Activated CD8-positive, alpha-beta memory T cell treated with anti-CD3 and anti-CD28 coated beads, Interleukin-2, amount 50 U/mL, for 4 hours (primary cell): ENCODE results near the gene ADAMTSL1.

Experiments used
- DNase-seq: peaks from one replicate; pipeline ENCODE4 v3.0.0-alpha.2; 2020

ADAMTSL1 gene

DNA sequence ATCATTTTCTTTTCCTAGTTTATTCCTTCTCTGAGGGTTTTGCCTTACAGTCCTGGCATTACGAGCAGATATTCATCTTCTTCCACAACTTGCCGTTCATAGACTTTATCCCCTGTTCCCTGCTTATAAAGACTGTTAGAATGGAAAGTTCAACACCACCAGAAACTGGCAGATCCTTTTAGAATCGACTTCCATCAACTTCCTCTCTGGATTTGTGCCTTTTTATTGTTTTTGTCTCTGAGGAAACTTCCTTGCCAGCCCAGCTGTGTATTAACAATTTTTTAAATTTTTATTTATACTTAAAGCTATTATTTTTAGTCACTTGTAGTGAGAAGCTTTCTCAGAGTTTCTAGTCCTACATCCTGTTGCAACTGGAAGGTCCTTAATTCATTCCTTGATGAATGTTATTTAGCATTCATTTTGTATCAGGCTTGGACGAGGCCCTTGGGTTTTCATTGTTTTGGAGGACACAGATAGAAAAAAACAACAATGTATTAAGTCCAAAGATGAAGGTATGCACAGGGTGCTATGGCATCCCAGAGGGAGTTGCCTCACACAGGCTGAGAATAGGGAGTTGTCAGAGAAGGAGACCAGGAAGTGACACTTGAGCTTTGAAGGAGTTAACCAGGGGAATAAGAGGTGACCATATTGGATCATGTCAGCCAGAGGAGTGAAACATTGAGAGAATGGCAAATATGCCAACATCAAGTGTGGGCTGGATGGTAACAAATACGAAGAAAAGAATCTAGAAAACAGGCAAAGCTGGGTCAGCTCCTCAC is 81.3 kb downstream of the ADAMTSL1 start:
- DNase-seq: no peak

- DNase-seq: no peak
Measured at GRCh38 chr9:18564018-18564880, 90.3 kb downstream of the ADAMTSL1 start.

GRCh38 chr9:18566121-18566520 is 92.2 kb downstream of the ADAMTSL1 start:
- no peak for DNase-seq

- DNase-seq: no peak
Measured at GRCh38 chr9:18568973-18569372, 95.0 kb downstream of the ADAMTSL1 start.

DNA sequence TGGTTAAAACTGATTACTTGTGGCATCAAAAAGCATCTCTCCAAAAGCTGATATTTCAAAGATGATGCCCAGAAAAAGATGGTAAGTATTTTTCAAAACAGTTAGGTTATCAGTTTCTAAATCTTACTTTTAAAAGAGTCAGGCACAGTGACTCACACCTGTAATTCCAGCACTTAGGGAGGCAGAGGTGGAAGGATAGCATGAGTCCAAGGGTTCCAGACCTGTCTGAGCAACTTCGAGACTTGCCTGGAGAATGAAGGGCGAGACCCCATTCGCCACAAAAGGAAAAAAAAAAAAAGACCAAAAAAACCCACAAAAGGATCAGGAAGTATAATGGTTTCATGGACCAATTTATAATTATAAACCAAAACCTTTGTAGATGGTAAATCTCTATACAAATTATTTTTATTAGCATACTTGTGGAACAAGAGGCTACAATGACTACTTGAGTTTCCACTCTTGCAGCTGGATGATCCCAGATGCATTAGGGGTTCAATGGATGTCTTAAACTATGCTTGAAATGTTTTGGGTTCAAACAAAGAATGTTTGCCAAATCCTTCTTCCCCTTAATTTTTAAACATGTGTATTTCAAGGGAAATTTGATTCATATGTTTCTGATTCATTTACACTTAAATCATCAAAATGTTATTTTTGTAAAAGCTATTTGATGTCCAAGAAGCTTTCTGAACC is 96.1 kb downstream of the ADAMTSL1 start:
- DNase-seq: no peak

DNA sequence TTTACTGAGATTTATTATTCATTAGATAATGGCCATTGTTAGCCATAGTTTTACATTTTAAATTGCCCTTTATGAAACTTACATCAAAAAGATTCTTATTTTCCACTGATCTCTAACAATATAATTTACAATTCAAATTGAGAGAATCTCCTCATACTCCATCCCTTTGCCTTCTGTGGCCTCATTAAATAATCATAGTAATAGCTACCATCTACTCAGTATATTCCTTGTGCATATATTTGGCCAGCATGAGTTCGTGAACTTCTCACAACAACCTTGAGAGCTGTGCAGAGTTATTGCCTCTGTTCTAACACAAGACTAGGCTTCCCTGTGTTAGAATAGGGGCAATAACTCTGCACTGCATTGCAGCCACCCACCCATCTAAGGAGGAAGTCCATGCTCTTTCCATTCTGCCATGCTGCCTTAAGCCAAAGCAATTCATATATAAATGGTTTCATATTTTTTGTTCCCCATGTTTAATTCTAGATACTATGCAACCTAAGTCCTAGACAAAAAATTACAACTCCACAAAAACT is 99.1 kb downstream of the ADAMTSL1 start:
- no peak for DNase-seq

DNA sequence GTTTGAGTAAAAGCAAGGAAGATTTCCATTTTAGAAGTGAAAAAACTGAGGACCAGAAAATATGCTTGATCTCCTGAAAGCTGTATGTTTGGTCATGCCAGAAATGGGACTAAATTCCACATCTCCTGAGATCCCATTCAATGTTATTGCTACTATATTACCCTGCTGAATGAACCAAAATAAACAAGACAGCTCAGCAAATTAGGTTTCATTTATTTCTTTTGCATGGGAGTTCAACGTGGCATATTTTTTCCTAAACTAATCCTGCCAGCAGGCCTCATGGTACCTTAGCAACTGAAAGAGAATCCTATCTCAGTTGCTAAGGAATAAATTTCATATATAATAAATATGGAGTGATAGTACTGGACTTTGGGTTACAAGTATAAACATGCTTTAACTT is 101.7 kb downstream of the ADAMTSL1 start:
- DNase-seq: no peak

GRCh38 chr9:18579536-18579935 is 105.6 kb downstream of the ADAMTSL1 start:
- no peak for DNase-seq

- DNase-seq: no peak
Measured at GRCh38 chr9:18580151-18580550, 106.2 kb downstream of the ADAMTSL1 start.

- no peak for DNase-seq
Measured at GRCh38 chr9:18585996-18586395, 112.0 kb downstream of the ADAMTSL1 start.

GRCh38 chr9:18588002-18588401 is 114.0 kb downstream of the ADAMTSL1 start:
- DNase-seq: no peak

- DNase-seq: no peak
Measured at GRCh38 chr9:18591261-18591660, 117.3 kb downstream of the ADAMTSL1 start.

DNA sequence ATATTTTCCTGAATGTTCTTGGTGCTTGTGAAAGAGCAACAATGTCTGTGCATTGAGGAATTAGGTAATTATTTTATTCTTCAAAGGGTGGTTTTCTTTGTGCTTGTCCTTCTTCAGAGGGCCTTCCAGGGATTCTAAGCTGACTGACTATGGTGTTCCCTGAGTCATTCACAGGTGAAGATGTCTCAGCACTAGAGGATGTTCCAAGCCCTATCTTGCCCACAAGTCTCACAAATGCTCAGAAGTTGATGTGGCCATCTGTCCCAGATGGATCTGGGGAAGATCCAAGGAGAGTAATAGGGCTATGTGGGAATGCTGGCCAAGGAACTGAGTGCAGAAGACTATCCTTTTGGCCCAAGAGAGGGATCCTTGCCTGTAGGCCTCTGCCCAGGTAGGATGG is 120.9 kb downstream of the ADAMTSL1 start:
- DNase-seq: no peak

DNA sequence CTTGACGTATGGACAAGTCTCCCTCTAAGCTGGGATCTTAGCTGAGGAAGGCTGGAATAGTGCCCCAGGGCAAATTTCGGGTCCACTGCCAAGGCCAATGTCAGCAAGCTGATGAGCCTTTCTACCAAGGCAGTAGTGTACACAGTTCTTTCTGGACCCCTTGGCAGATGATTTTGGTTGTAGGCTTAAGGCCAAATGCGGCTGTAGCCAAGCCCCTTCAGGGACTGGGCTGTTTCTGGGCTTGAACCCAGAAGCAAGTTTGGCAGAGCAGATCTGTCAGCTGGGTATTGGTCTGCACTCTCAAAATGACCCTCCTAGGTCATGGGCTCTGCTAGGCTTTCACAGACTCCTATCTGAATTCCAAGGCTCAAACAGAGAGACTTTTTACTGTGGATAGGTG is 121.6 kb downstream of the ADAMTSL1 start:
- DNase-seq: no peak

DNA sequence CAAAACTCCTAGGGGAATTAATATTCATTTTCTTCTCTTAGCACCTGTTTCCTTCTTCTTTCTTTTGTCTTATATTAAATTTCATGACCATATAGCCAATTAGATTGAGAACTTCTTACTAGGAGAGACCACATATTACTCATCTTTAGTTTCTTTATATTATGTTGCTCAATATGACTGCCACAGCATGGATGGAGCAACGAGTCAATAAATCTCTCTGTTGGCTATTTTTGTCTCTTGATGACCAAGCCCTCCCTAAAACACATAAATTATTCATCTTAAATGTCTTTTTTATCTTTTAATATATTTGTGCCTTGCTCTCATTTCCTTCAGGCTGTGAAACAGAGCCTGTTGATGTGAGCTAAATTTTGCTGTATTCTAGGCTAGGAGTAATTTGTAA is 123.0 kb downstream of the ADAMTSL1 start:
- no peak for DNase-seq

DNA sequence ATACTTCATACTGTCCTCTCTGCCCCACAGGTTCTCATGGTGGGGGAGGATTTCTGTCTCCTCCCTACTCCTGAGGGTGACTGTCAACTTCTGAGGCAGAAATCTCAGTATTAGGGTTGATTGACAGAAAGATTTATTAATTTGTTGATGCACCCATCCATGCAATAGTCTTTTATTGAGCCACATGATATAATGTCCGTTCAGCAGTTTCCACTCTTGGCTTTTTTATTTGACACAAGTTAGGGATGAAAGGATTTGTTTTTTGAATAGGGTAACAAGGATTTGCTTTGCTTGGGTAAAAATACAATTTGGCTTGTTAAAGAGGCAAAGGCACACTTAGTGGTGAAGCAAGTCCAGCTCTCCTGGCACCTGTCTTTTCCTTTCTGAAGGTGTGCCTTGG is 125.0 kb downstream of the ADAMTSL1 start:
- no peak for DNase-seq

- DNase-seq: no peak
Measured at GRCh38 chr9:18601026-18601425, 127.1 kb downstream of the ADAMTSL1 start.

GRCh38 chr9:18601956-18602355 is 128.0 kb downstream of the ADAMTSL1 start:
- DNase-seq: no peak

GRCh38 chr9:18604767-18605730 is 131.1 kb downstream of the ADAMTSL1 start:
- no peak for DNase-seq

DNA sequence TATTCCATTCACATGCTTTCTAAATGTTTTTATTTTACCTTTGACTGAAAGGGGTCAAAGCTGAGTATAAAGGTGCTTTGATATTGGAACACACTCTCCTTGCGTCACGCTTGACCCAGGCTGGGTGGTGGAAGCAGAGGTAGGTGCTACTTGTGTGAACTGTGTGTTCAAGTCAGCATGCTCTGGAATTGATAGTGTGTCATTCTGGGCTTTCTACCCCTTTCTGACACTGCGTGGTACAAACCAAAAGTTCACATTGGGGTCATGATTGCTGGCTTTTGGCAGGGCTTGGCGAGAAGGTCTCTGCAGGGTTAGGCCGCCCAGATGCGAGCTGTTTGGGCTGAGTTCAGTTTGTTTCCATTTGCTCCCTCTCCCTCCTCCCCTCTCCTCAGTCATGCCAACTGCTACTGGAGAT is 131.8 kb downstream of the ADAMTSL1 start:
- DNase-seq: no peak

GRCh38 chr9:18606281-18606680 is 132.3 kb downstream of the ADAMTSL1 start:
- no peak for DNase-seq

GRCh38 chr9:18606846-18607245 is 132.9 kb downstream of the ADAMTSL1 start:
- DNase-seq: no peak
